GM23248 (cell line): ENCODE data around the gene PSMB4. TPM values are rescaled to one million over a fixed set of nuclear protein-coding genes. Genes with fewer than 3 reads are reported as not detected.
A peak's percentile ranks its signal among the peaks of the same experiment; 100 is the strongest.

Experiments used
- DNase-seq: peaks from one replicate; pipeline ENCODE4 v3.0.0-alpha.2; 2015
- H2AFZ ChIP-seq: fragments of 200-600 bp; sonication (generic); 2 replicates; pipeline ENCODE4 v1.6.1; 2016; ENCODE audit warnings: antibody characterized with exemption
- H3F3A ChIP-seq: fragments of 200-600 bp; sonication (generic); 2 replicates; pipeline ENCODE4 v1.6.1; 2016; ENCODE audit warnings: mild to moderate bottlenecking, antibody characterized with exemption, mixed run types; ENCODE audit not compliant: insufficient read depth
- H3K27ac ChIP-seq: fragments of 200-600 bp; sonication (generic); 2 replicates; pipeline ENCODE4 v1.5.1; 2016; ENCODE audit warnings: mild to moderate bottlenecking
- H3K27me3 ChIP-seq: fragments of 200-600 bp; sonication (generic); replicated peaks from 2 replicates; pipeline ENCODE4 v1.6.1; 2016; ENCODE audit warnings: mild to moderate bottlenecking; ENCODE audit not compliant: insufficient read depth
- H3K36me3 ChIP-seq: fragments of 200-600 bp; sonication (generic); 2 replicates; pipeline ENCODE4 v1.6.1; 2016; ENCODE audit warnings: low read depth, mild to moderate bottlenecking
- H3K4me1 ChIP-seq: fragments of 200-600 bp; sonication (generic); 2 replicates; pipeline ENCODE4 v1.6.1; 2016; ENCODE audit warnings: mild to moderate bottlenecking; ENCODE audit not compliant: insufficient read depth
- H3K4me2 ChIP-seq: fragments of 200-600 bp; sonication (generic); one replicate; pipeline ENCODE4 v1.6.1; 2016; ENCODE audit warnings: mild to moderate bottlenecking; ENCODE audit not compliant: unreplicated experiment
- H3K4me3 ChIP-seq: fragments of 200-600 bp; sonication (generic); 2 replicates; pipeline ENCODE4 v1.5.1; 2016; ENCODE audit warnings: mild to moderate bottlenecking
- H3K79me2 ChIP-seq: fragments of 200-600 bp; sonication (generic); 2 replicates; pipeline ENCODE4 v1.6.1; 2016; ENCODE audit warnings: mild to moderate bottlenecking; ENCODE audit not compliant: insufficient read depth
- H3K9ac ChIP-seq: fragments of 200-600 bp; sonication (generic); 2 replicates; pipeline ENCODE4 v1.6.1; 2016; ENCODE audit warnings: mild to moderate bottlenecking
- H3K9me2 ChIP-seq: fragments of 200-600 bp; sonication (generic); 2 replicates; pipeline ENCODE4 v1.6.1; 2016; ENCODE audit warnings: mixed run types, mild to moderate bottlenecking, moderate library complexity; ENCODE audit not compliant: insufficient read depth
- H3K9me3 ChIP-seq: fragments of 200-600 bp; sonication (generic); one replicate; pipeline ENCODE4 v1.6.1; 2017; ENCODE audit warnings: low read depth
- H4K20me1 ChIP-seq: fragments of 200-600 bp; sonication (generic); 2 replicates; pipeline ENCODE4 v1.6.0; 2016; ENCODE audit not compliant: insufficient read depth
- EZH2 ChIP-seq: fragments of 200-600 bp; sonication (generic); IDR thresholded peaks from 2 replicates; pipeline ENCODE4 v1.6.1; 2018; ENCODE audit warnings: antibody characterized with exemption, mild to moderate bottlenecking; ENCODE audit not compliant: insufficient read depth, poor library complexity, severe bottlenecking
- EZH2phosphoT487 ChIP-seq: fragments of 200-600 bp; sonication (generic); IDR thresholded peaks from 2 replicates; pipeline ENCODE4 v1.6.1; 2018; ENCODE audit warnings: antibody characterized with exemption, moderate library complexity, mild to moderate bottlenecking, low read depth; ENCODE audit not compliant: insufficient read depth
- WGBS, 2 experiments: methylation state at CpG; one replicate each; pipeline ENCODE4 v1.1.6; 2015 to 2017; ENCODE audit warnings: low lambda C conversion rate in 2 of 2, low coverage in 1 of 2; ENCODE audit errors: missing lambda C conversion rate in 2 of 2; 5-methylcytosine and 5-hydroxymethylcytosine counted together
- in situ Hi-C: fragments of 300-500 bp; cut with MboI; formaldehyde crosslinking; loops from 2 replicates; pipeline ENCODE4 v1.15.0; 2020
- polyA plus RNA-seq: library from polyadenylated mRNA; unstranded; fragments of >200 nt; fragmentation: Nextera tagmentation; extraction: Ambion mirVana; gene quantifications from 2 replicates; pipeline ENCODE4 v1.2.1, GENCODE V29; 2016
- total RNA-seq: library from RNA; depleted of rRNA; stranded (reverse); fragments of >200 nt; shearing (Covaris generic); gene quantifications from 2 replicates; pipeline ENCODE4 v1.2.3, GENCODE V29; 2014

PSMB4 gene
- total and polyA plus RNA-seq, 2 experiments from 2014 or later: 193 to 262 TPM

DNA sequence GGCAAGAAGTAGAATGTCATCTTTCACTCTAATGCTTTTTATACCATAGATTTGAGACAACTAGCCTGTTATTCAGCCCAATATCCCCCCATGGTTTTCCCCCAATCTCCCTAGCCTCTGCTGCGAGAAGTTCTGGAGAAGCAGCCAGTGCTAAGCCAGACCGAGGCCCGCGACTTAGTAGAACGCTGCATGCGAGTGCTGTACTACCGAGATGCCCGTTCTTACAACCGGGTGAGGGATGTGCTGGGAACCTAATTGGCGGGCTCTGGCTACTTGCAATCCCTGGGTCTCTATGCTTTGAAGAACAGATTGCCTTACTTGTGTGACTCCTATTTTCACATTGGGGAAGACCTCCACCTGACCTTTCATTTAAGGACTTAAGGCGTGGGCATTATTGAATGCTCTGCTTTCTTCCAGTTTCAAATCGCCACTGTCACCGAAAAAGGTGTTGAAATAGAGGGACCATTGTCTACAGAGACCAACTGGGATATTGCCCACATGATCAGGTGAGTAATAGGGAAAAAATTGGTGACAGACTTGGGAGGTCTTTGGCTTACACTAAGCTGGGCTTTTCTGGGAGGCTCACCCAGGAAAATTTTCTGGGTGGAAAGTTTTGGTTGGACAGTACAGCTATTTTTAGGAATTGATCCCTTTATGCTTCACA is 1.9 kb downstream of the PSMB4 start:
- TF ChIP-seq EZH2phosphoT487 (no peak), EZH2 (no peak)
- H3F3A ChIP-seq: peaks cover 48% of the 10 kb centered on the region
- no peak overlapping the region for H2AFZ ChIP-seq
- no peaks in the 10 kb centered on the region for H3K9me3 ChIP-seq
- H3K4me2 ChIP-seq: peak overlapping the region; percentile 94
- 94 to 95% methylated on average over 13 of the region's 13 CpGs for WGBS, 2 experiments
- peak overlapping the region; percentile 97; the same call in 1 of the 2 replicates for H3K4me3 ChIP-seq
- H4K20me1 ChIP-seq: no peaks in the 10 kb centered on the region
- DNase-seq: peak; percentile 47
- no peak overlapping the region for H3K9ac ChIP-seq
- H3K79me2 ChIP-seq: peaks cover 24% of the 10 kb centered on the region
- H3K4me1 ChIP-seq: peaks cover 18% of the 10 kb centered on the region
- H3K27ac ChIP-seq: peak overlapping the region; percentile 22
- no peaks in the 10 kb centered on the region for H3K9me2 ChIP-seq
- peaks cover 45% of the 10 kb centered on the region for H3K36me3 ChIP-seq
- no peaks in the 10 kb centered on the region for H3K27me3 ChIP-seq
- in situ Hi-C loops: no loop called here

- H3K4me2 ChIP-seq: no peak overlapping the region
- peaks cover 46% of the 10 kb centered on the region for H3K36me3 ChIP-seq
- WGBS, 2 experiments: 51 to 64% methylated on average over 2 of the region's 2 CpGs
- H2AFZ ChIP-seq: no peak overlapping the region
- TF ChIP-seq EZH2: no peak
- TF ChIP-seq EZH2phosphoT487: no peak
- peak overlapping the region; percentile 22 for H3K27ac ChIP-seq
- H3K9me2 ChIP-seq: no peaks in the 10 kb centered on the region
- H3K27me3 ChIP-seq: no peaks in the 10 kb centered on the region
- H3K9ac ChIP-seq: no peak overlapping the region
- peaks cover 24% of the 10 kb centered on the region for H3K79me2 ChIP-seq
- peaks cover 18% of the 10 kb centered on the region for H3K4me1 ChIP-seq
- in situ Hi-C loops: no loop called here
- H3F3A ChIP-seq: peaks cover 48% of the 10 kb centered on the region
- no peaks in the 10 kb centered on the region for H4K20me1 ChIP-seq
- H3K4me3 ChIP-seq: no peak overlapping the region
- no peaks in the 10 kb centered on the region for H3K9me3 ChIP-seq
- no peak for DNase-seq
These were observed 2.5 kb downstream of the PSMB4 start for GRCh38 chr1:151401860-151402259.

- H4K20me1 ChIP-seq: no peaks in the 10 kb centered on the region
- no peaks in the 10 kb centered on the region for H3K9me3 ChIP-seq
- no peak overlapping the region for H3K4me3 ChIP-seq
- H2AFZ ChIP-seq: no peak overlapping the region
- no peak for DNase-seq
- H3K9me2 ChIP-seq: no peaks in the 10 kb centered on the region
- H3K4me1 ChIP-seq: peaks cover 18% of the 10 kb centered on the region
- peaks cover 24% of the 10 kb centered on the region for H3K79me2 ChIP-seq
- no peak overlapping the region for H3K4me2 ChIP-seq
- TF ChIP-seq EZH2 (no peak), EZH2phosphoT487 (no peak)
- H3K36me3 ChIP-seq: peaks cover 54% of the 10 kb centered on the region
- no peaks in the 10 kb centered on the region for H3K27me3 ChIP-seq
- H3K9ac ChIP-seq: no peak overlapping the region
- H3F3A ChIP-seq: peaks cover 48% of the 10 kb centered on the region
- in situ Hi-C loops: no loop called here
- no peak overlapping the region for H3K27ac ChIP-seq
- WGBS, 2 experiments: 22 to 27% methylated on average over 2 of the region's 2 CpGs
These were observed 3.4 kb downstream of the PSMB4 start for GRCh38 chr1:151402764-151403163.

- Histone ChIP-seq H3K36me3 (peaks cover 54% of the 10 kb centered on the region), H3K4me2 (no peak overlapping the region), H3K27me3 (no peaks in the 10 kb centered on the region), H3K9me3 (no peaks in the 10 kb centered on the region), H3K4me3 (no peak overlapping the region), H4K20me1 (no peaks in the 10 kb centered on the region), H3K9ac (no peak overlapping the region), H3K27ac (no peak overlapping the region), H2AFZ (no peak overlapping the region), H3K79me2 (peaks cover 24% of the 10 kb centered on the region), H3F3A (peaks cover 48% of the 10 kb centered on the region), H3K9me2 (no peaks in the 10 kb centered on the region), H3K4me1 (peaks cover 18% of the 10 kb centered on the region)
- no peak for DNase-seq
- WGBS, 2 experiments: 96 to 97% methylated on average over 3 of the region's 3 CpGs
- in situ Hi-C loops: no loop called here
- TF ChIP-seq EZH2 (no peak), EZH2phosphoT487 (no peak)
These were observed 4.2 kb downstream of the PSMB4 start for GRCh38 chr1:151403612-151404011.
